NCI-H1105 (cell line): ENCODE data around the gene CARD11.
"Not testable (repeated sequence)": the region's sequence is repeated elsewhere in the genome, so short reads cannot be mapped to it uniquely, and the experiment has no call there.

Experiments
- DNase-seq: peaks from one replicate; lab custom pipeline; 2025; lab: John Stamatoyannopoulos, UW

The CARD11 gene

DNA sequence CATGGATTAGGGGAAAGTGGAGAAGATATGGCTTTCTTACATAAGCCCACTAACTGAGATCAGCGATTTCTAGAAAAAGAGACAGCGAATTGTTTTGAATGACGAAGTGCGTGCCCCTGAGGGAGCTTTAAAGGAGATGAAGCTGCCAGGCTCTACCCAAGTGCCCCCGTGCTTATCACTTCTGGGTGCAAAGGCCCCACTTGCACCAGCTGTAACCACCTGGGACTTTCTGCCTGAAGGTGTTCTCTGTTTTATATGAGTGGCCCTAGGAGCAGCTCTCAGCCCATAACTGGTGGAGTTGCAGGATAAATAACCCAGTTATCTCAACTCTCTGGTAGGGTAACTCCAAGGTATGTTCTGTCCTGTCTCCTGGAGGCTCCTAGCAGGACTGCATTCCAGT lies 20.4 kb upstream of the CARD11 start:
- DNase-seq, result no peak

DNA sequence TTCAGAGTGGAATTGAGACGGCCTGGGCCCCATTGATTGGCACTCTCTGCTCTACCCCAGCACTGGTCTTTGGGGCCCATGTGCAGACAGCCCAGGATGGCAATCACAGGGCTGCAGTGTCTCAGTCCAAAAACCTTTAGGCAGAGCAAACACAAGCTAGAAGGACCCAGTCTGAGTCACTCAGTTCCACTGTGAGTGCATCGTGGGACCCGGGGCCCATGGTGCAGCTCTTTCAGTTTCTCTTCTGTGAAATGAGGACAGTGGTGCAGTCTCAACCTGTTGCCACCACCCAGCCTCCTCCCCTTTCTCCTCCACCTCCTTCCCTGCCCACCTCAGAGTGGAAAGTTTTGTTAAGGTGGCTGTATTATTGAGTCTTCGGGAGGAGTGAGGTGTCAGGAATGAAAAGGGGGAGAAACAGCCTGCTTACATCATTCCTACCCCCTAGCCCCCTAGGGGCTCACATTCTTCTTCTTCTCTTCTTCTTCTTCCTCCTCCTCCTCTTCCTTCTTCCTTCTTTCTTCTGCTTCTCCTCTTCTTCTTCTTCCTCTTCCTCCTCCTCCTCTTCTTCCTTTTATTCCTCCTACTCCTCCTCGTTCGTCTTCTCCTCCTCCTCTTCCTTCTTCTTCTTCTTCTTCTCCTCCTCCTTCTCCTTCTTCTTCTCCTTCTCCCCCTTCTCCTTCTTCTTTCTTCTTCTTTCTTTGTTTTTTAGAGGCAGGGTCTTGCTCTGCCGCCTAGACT lies 19.5 kb upstream of the CARD11 start:
- no peak for DNase-seq

DNA sequence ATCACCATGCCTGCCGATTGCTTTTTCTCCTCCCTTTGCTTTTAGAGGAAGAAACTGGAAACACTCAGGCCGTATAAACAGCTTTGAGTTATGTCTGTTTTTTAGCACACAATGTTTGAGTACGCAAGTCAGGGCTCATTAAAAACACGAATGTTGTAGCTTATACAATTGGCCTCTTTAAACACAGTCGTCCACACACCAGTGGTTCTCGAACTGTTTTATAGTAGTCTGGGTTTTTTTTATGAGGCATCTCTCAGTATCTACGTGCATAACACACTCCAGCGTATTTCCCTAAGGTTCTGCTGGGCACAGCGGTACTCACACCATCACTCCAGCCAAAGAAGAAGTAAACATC lies 13.4 kb upstream of the CARD11 start:
- no peak for DNase-seq

DNA sequence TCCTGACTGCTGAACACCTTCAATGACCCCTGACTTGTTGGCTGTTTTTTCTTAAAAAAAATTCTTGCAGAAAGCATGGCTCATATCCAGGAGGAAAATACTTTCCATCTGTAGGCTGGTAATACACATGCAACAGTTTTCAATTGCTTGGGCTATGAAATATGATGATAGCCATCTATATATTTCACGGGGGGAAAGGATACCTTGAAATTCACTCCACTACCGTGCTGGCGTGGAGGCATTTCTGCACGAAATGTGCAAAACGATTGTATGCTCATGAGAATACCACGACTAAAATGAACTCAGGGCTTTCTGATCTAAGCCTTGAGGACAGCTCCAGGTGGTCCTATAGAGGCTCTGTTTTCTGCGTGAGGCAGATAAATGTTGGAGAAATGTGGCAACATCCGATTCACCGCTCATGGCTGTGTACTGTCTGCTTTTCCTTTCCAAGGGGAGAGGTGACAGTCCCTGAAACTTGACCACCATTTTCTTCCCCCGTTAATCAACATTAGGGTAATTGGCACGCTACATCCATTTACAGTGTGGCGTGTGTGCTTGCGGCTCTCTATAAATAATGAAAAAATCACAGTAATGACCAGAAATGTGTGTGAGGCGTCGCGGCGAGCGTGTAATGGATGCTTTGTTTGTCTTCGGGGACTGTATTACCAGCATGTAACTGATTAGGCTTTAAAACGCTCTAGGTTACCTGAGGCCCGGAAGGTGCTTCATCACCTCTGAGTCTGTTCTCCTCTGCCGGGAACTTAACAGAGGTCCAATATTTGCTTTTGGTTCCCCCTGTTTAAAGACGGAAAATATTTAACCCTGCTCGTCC lies 12.8 kb upstream of the CARD11 start:
- no peak for DNase-seq

DNA sequence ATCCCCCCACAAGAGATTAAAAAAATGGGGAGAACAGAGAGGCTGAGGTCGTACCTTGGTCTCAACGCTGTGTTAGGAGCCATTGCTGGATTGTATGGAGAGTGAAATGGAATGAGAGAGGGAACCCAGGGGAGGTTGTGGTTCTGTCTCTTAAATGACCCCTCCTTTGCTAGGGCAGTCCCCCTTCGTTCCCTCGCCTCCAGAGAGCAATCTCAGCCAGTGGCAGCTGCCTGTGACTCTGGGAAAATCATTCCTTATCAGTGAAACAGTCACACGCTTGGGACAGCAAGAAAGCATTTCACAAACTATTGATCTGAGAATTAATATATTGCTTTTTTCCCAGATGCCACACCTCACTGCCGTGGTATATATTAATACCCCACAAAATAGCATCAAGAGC lies 12.0 kb upstream of the CARD11 start:
- DNase-seq, result no peak

DNA sequence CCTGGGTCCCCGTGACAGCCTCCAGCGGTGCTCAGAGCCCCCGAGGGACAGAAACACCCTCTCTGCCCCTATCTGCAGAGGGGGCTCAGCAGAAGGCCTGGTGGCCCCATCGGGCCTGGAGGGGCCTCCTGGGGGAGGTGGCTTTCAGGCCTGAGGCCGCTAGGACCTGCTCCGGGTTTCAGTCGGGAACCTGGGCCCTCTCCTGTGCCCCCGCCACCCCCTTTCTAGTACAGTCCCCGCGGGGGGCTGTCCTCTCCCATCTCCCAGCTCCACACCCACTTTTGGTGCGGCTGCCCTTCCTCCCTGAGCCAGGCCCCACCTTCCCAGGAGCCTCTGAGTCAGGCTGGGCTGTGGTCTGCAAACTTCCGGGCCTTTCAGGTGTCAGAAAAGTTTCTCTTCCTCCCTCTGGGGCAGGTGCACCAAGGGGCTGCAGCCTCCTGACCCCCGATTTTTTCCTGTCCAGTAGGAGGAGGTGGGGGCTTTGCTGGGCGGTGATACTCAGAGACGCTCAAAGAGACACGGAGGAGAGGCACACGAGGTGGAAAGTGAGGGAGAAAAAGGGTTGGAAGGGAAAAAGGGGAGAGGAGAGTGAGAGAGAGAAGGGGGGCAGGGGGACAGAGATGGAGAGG lies 692 bp downstream of the CARD11 start:
- no peak for DNase-seq

DNA sequence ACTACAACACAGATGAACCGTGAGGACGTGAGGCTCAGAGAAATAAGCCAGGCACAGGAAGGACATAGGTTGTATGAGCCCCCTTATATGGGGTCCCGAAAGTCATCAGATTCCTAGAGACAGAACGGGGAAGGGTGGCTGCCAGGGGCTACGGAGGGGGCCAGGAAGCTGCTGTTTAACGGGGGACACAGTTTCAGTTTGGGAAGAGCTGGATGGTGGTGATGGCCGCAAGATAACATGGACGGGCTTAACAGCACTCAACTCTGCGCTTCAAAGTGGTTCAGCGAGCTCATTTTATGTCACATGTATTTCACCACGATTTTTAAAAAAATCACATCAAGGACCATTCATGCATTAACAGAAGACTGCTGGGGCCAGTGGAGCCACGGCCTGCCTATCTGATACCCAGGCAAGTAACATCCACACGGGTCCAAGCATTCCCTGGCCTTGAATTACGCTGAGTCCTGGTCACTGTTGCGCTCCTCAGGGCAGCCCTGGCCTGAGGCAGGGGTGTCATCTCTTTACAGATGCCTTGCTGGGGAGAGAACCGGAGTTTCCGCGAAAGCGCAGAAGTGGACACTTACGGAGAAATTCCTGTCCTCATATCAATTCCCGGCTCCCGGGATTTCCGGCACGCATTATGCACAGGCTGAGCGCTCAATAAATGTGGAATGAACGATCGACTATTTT lies 1.5 kb downstream of the CARD11 start:
- DNase-seq, result no peak

DNA sequence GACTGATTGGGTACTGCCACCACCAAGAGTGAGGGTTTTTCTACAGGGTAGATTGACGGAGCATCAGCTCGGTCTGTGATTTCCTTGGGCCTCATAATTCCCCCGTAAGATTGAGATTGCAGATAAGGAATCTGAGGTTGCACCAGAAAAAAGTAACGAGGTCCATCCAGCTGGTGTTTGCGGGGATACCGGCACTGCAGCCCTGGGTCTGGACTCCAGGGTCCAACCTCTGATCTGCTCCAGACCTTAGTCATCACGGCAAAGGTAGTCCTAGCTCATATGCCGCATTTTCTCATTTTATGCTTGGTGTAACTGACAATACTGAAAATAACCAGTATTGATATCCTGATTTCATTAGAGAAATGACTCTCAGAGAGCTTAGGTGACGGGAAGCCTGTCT lies 3.9 kb downstream of the CARD11 start:
- DNase-seq, result no peak

DNA sequence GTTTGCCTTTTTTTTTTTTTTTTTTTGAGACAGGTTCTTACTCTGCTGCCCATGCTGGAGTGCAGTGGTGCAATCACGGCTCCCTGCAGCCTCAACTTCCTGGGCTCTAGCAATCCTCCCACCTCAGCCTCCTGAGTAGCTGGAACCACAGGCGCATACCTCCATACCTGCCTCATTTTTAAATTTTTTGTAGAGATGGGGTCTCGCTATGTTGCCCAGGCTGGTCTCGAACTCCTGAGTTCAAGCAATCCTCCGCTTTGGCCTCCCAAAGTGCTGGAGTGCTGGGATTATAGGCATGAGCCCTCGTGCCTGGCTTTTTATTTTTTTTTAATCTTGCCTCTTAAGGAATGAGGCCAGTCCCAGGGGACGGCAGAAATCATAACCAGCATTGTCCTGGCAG lies 5.7 kb downstream of the CARD11 start:
- not testable (repeated sequence) for DNase-seq

DNA sequence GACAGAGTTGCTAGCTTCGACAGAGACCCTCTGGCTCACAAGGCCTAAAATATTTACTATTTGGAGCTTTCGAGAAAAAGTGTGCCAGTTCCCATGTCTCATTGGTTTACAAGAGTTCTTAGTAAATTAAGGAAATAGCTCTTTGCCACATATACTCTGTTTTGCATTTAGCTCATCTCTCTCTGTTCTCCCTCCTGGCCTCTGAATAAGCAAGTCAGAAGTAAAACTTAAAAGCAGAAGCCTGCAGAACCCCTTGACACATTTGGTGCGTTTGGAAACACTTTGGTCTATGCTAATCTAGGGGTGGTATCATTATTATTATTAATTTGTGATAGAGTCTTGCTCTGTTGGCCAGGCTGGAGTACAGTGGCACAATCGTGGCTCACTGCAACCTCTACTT lies 6.4 kb downstream of the CARD11 start:
- DNase-seq, result no peak

DNA sequence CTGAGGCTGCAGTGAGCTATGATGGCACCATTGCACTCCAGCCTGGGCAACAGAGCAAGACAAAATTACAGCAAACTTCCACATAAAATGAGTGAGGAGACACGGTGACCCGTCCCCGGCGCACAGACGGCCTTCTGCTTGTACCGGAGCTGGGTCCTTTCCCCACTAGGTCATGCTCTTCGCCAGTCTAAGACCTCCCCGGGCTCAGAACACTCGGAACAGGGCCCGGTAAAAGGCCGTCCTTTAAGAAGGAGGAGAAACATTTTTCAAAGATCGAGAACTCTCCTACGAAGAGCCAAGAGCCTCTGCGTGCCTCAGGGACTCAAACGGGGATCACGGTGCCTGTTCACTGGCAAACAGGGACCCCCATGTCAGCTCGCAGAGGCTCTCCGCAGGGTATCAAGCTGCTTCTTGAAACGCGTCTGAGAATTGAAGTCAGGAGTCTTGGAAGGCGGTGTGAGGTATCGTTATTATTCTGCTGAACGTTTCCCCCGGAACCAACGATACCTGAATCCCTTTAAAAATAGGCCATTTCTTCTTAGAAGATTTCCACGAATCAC lies 9.0 kb downstream of the CARD11 start:
- no peak for DNase-seq

DNA sequence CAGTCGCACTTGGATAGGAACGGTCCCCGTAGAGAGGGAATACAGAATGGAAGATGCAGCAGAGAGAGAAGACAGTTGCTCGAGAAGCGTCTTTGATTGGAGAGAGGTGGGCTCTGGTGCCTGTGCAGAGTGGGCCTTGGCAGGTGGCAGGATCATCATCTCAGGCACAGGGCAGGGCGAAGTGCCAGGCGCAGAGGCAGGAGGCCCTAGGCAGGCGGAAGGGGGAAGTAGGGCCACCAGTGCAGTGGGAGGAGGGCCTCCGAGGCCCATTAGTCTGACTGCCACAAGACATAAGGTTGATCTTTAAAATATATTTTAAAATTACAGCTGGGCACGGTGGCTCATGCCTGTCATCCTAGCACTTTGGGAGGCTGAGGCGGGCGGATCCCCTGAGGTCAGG lies 10.1 kb downstream of the CARD11 start:
- DNase-seq, result no peak

DNA sequence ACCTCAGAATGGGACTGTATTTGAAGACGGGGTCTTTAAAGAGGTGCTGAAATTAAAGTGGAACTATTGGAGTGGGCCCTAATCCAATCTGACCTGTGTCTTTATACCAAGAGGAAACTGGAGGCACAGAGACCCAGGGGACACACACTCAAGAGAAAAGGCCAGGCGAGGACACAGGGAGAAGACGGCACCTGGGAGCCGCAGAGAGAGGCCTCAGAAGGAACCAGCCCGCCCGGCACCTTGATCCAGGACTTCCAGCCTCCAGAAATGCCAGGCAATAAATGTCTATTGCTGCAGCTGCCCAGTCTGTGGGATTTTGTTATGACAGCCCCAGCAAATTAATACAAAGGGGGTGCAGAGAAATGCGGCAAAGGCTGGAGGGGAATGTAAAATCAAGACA lies 10.5 kb downstream of the CARD11 start:
- no peak for DNase-seq

DNA sequence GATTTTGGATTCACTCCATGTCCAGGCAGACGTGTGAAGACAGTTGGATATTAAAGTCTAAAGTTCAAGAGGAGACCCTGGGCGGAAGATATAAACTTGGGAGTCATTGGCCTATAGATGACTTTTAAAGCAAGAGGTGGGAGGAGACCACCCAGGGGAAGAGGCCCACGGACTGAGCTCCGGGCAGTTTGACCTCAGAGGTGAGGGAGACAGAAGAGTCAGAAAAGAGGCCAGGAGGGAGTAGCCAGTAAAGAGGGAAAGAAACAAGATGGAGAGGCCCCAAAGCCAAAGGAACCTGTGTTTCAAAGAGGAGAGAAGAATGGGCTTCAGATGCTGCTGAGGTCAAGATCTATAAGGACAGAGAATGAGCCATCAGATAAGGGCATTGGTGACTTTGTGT lies 11.4 kb downstream of the CARD11 start:
- no peak for DNase-seq

DNA sequence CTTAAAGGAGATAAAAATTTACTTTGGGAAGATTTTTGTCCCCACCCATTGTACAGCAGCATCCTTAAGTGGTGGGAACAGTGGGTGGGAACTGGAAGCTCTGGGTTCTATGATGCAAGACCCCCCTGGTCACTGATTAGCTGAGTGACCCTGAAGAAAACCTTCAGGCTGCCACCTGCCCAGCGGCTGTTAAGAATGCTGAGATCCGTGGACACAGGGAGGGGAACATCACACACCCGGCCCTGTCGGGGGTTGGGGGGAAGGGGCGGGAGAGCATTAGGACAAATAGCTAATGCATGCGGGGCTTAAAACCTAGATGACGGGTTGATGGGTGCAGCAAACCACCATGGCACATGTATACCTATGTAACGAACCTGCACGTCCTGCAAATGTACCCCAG lies 14.5 kb downstream of the CARD11 start:
- DNase-seq, result no peak

DNA sequence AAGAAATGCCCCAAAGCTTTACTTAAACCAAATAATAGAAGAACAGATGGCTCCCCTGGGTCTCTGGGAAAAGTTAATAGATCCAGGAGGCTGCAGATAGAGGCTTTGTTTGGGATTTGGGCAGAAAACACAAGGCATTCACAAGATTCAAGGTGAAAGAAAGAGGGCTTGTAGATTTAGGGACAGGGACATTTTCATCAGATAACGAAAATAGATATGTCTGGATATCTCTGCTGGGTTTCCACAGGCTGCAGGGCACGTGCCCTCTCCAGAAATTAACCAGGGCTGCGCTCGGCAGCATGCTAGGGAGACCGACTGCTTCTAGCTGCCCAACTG lies 14.9 kb downstream of the CARD11 start:
- no peak for DNase-seq

DNA sequence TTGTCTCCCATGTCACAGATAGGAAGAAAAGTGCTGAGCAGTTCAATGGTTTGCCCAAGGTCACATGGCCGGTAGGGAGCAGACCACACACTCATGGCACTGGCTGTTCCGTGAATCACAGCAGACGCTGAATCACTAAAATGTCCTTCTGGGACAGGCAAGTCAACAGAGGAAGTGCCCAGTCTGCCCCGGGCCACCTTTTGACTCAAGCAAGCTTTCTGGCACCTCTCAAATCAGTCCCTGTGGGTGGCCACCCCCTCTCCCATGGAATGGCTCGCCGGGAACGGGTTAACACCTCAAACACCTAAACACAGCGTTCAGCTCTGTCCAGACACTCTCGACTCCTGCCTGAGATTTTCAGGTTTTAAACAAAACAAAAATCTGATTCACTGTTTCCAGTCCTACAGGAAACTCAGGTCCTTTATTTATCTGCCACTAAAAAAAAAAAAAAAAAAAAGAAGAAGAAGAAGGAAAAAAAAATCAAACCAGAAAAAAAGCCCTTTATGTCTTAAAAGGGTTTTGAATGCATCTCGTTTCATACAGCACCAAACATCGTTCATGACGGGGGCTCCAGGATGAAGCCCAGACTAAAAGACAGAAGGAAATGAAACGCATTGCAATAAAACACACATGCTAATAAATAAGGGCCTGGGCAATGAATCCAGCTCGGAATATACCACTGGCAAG lies 15.5 kb downstream of the CARD11 start:
- DNase-seq, result no peak

DNA sequence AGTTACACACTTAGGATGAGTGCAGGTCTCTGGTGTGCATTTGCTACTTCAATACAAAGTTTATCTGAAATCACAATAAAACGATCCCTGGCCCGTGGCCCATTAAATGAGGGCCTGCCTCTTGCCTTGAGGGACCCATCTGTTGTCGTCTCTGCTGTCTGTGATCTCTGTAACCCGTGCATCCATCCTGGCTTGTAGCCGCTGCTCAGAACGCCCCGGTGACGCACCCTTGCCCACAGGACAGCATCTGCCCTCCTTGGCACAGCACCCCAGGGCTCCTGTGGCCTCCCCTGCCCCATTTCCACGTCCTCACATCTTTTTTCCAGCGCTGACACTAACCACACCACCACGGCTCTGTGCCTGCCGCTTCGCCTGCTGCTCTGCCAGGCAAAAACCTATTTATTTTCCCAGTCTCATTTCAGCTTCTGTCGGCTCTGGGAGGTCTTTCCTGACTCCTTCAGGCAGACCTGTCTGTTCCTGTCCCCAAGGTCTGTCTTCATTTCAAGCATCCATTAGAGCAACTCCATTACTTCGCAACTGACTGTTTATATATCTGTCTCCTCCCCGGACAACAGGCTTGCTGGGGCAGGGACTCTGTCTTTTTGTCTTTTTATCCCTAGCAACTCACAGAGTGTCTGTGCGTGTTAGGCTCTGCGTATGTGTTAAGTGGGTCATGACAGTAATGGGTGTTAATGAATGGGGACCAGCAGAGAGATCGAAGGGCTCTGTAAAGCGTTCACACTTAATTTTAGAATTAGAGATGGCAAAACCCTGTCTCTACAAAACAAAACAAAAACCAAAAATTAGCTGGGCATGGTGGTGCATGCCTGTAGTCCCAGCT lies 16.4 kb downstream of the CARD11 start:
- no peak for DNase-seq

DNA sequence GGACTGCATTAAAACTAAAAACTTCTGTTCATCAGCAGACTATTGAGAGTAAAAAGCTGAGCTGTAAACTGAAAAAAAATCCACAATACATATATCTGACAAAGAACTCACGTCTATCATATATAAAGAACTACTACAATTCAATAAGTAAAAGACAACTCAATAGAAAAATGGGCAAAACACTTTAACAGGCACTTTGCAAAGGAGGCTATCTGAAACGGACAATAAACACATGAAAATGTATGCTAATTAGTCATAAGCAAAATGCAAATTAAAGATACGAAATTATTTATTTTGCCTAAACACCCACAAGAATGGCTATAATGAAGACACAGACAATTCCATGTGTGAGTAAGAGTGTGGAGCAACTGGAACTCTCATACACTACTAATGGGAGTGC lies 18.1 kb downstream of the CARD11 start:
- DNase-seq, result no peak

DNA sequence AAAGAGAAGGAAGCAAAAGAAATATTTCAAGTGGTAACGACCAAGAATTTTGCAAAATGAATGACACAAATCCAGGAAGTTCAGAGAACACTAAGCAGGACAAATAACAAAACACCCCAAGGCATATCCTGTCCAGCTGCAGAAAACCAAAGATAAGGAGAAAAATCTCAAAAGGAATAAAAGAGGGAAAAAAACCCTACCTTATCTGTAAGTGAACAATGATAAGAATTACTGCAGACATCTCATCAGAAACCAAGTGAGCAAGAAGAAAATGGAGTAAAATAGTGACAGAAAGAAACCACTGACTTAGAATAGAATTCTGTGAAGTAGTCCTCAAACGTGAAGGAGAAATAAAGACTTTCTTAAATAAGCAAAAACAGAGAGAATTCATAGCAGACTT lies 21.8 kb downstream of the CARD11 start:
- no peak for DNase-seq

DNA sequence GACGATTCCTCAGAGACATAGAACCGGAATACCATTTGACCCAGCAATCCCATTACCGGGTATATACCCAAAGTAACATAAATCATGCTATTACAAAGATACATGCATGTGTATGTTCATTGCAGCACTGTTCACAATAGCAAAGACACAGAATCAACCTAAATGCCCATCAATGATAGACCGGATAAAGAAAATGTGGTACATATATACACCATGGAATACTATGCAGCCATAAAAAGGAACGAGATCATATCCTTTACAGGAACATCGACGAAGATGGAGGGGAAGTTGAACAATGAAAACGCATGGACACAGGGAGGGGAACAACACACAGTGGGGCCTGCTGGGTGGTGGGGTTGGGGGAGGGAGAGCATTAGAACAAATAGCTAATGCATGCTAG lies 22.4 kb downstream of the CARD11 start:
- not testable (repeated sequence) for DNase-seq
